ENCODE measurements around the gene CXCL17. TPM values are rescaled to one million over a fixed set of nuclear protein-coding genes. Genes with fewer than 3 reads are reported as not detected.

Gene CXCL17
- total RNA-seq, 1 experiment from 2014 or later: not detected

DNA sequence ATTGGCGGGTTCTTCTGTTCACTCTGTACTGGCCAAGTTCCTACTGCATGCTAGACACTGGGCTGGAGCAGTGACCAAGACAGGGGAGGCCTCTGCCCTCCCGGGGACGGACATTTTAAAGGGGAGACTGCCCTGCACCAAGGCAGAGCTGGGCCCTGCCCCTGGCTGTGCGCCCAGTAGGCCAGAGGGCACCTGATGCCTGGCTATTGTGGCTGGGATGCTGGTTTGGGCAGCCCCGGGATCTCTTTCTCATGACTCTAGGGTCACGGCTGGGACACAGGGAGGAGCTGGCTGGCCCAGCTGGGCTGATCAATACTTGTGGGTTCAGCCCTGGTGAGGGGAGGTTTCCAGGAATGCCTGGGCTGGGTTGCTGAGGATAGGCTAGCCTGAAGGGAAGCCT is 33.3 kb downstream of the CXCL17 start:
- Histone ChIP-seq H3K9me3 (replicated peaks) (no peaks in the 10 kb centered on the region), H3K4me1 (replicated peaks) (no peaks in the 10 kb centered on the region), H3K27me3 (replicated peaks) (no peaks in the 10 kb centered on the region), H3K4me3 (no peak overlapping the region), H3K36me3 (peaks cover 7% of the 10 kb centered on the region), H3K27ac (no peak overlapping the region)
- DNase-seq (ENCODE audit: low read depth in 1 of 2, low spot score in 2 of 2): no peak

- Histone ChIP-seq H3K4me1 (replicated peaks) (no peaks in the 10 kb centered on the region), H3K9me3 (replicated peaks) (no peaks in the 10 kb centered on the region), H3K27ac (no peak overlapping the region), H3K27me3 (replicated peaks) (no peaks in the 10 kb centered on the region), H3K36me3 (peaks cover 6% of the 10 kb centered on the region; the same call in 1 of the 2 replicates), H3K4me3 (no peak overlapping the region)
- DNase-seq (ENCODE audit: low read depth in 1 of 2, low spot score in 2 of 2): no peak
These were observed 35.0 kb downstream of the CXCL17 start for GRCh38 chr19:42407816-42408175.

- no peak overlapping the region for H3K4me3 ChIP-seq
- peaks cover 6% of the 10 kb centered on the region; the same call in 1 of the 2 replicates for H3K36me3 ChIP-seq
- no peaks in the 10 kb centered on the region for H3K9me3 ChIP-seq (replicated peaks)
- H3K27ac ChIP-seq: no peak overlapping the region
- no peaks in the 10 kb centered on the region for H3K4me1 ChIP-seq (replicated peaks)
- no peak for DNase-seq (ENCODE audit: low read depth in 1 of 2, low spot score in 2 of 2)
- H3K27me3 ChIP-seq (replicated peaks): no peaks in the 10 kb centered on the region
These were observed 35.5 kb downstream of the CXCL17 start for GRCh38 chr19:42407085-42407815.

DNA sequence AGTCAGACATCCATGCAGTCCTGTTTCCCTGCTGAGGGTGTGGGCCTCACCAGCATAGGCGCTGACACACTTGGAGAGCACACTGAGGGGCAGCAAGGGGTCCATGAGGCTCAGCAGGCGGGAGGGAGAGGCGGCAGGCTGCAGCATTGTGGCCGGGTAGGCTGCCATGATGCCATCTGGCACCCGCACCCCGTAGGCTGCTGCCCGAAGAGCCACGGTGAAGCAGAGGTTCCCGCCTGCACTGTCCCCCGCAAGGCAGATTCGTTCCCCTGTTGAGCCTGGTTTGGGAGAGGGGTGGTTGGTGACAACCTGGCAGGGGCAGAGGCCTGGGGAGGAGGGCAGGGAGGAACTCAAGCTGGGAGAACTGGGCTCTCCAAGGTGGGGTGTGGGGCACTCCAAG is 36.6 kb downstream of the CXCL17 start:
- Histone ChIP-seq H3K4me3 (no peak overlapping the region), H3K4me1 (replicated peaks) (no peaks in the 10 kb centered on the region), H3K36me3 (peaks cover 6% of the 10 kb centered on the region; the same call in 1 of the 2 replicates), H3K27me3 (replicated peaks) (no peaks in the 10 kb centered on the region), H3K9me3 (replicated peaks) (no peaks in the 10 kb centered on the region), H3K27ac (no peak overlapping the region)
- no peak for DNase-seq (ENCODE audit: low read depth in 1 of 2, low spot score in 2 of 2)

DNA sequence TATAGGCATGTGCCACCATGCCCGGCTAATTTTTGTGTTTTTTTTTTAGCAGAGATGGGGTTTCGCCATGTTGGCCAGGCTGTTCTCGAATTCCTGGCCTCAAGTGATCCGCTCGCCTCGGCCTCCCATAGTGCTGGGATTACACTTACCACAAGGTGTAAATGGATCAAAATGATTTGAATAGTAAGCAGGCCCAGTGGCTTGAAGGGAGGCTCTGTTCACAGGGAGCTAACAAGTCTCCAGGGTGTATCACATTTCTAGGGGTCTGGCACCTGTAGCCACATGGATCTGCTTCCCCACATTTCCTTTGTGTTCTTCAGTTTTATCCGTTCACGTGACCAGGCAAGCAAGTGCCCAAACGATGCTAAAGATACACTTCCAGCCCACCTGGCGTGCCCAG is 39.2 kb downstream of the CXCL17 start:
- DNase-seq (ENCODE audit: low read depth in 1 of 2, low spot score in 2 of 2): no peak
- Histone ChIP-seq H3K4me1 (replicated peaks) (no peaks in the 10 kb centered on the region), H3K4me3 (no peak overlapping the region)

DNA sequence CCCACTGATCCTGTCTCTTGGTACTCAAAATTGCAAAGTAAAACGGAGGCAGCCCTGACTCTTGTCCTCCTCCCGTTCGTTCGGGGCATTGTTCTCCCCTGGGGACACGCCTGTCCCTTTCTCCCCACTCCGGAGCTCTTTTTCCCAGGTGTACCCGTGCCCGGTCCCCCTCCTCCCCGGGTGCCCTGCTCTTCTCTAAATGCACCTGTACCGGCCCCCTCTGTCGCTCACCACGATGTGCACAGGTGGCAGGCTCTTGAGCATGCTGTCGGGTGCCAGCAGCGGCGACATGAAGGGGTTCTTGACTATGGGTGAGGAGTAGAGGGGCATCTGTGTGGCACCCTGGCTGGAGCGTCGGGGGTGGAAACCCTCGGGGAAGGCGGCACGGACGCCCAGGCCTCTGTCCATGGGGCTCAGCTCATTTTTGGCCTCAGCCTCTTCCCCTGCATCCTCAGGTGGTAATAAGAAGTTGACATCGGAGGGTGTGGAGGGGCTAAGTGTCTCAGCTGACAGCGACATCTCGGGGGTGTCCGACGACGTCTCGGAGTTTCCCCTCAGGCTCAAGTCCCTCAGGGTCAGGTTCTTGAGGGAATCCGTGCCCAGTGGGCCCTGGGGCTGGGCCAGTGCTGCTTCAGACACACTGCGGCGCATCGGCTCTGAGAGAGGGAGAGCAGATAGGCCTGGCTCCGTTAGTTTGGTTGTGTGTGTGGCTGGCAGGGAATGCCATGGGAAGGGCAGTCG is 40.2 kb downstream of the CXCL17 start:
- DNase-seq (ENCODE audit: low read depth in 1 of 2, low spot score in 2 of 2): no peak
- Histone ChIP-seq H3K9me3 (replicated peaks) (no peaks in the 10 kb centered on the region), H3K27me3 (replicated peaks) (no peaks in the 10 kb centered on the region), H3K36me3 (peaks cover 6% of the 10 kb centered on the region; the same call in 1 of the 2 replicates), H3K4me3 (no peak overlapping the region), H3K4me1 (replicated peaks) (peaks cover 5% of the 10 kb centered on the region), H3K27ac (no peak overlapping the region)

More for the DNA sequence above, 39.2 kb downstream of the CXCL17 start:
- no peaks in the 10 kb centered on the region for H3K9me3 ChIP-seq (replicated peaks)
- H3K36me3 ChIP-seq: peaks cover 6% of the 10 kb centered on the region; the same call in 1 of the 2 replicates
- H3K27me3 ChIP-seq (replicated peaks): no peaks in the 10 kb centered on the region
- no peak overlapping the region for H3K27ac ChIP-seq

- H3K9me3 ChIP-seq (replicated peaks): no peaks in the 10 kb centered on the region
- H3K27me3 ChIP-seq (replicated peaks): no peaks in the 10 kb centered on the region
- H3K4me1 ChIP-seq (replicated peaks): peaks cover 8% of the 10 kb centered on the region
- H3K27ac ChIP-seq: no peak overlapping the region
- H3K36me3 ChIP-seq: peaks cover 6% of the 10 kb centered on the region; the same call in 1 of the 2 replicates
- H3K4me3 ChIP-seq: peak overlapping the region; percentile 16; the same call in 1 of the 2 replicates
- DNase-seq (ENCODE audit: low read depth in 1 of 2, low spot score in 2 of 2): peak; percentile 67 to 79
These were observed 41.1 kb downstream of the CXCL17 start for GRCh38 chr19:42401365-42402303.

- H3K4me3 ChIP-seq: no peak overlapping the region
- no peaks in the 10 kb centered on the region for H3K27me3 ChIP-seq (replicated peaks)
- no peak overlapping the region for H3K27ac ChIP-seq
- no peak for DNase-seq (ENCODE audit: low read depth in 1 of 2, low spot score in 2 of 2)
- no peaks in the 10 kb centered on the region for H3K9me3 ChIP-seq (replicated peaks)
- H3K4me1 ChIP-seq (replicated peaks): peaks cover 16% of the 10 kb centered on the region
- H3K36me3 ChIP-seq: peaks cover 6% of the 10 kb centered on the region; the same call in 1 of the 2 replicates
These were observed 42.3 kb downstream of the CXCL17 start for GRCh38 chr19:42400404-42400803.

DNA sequence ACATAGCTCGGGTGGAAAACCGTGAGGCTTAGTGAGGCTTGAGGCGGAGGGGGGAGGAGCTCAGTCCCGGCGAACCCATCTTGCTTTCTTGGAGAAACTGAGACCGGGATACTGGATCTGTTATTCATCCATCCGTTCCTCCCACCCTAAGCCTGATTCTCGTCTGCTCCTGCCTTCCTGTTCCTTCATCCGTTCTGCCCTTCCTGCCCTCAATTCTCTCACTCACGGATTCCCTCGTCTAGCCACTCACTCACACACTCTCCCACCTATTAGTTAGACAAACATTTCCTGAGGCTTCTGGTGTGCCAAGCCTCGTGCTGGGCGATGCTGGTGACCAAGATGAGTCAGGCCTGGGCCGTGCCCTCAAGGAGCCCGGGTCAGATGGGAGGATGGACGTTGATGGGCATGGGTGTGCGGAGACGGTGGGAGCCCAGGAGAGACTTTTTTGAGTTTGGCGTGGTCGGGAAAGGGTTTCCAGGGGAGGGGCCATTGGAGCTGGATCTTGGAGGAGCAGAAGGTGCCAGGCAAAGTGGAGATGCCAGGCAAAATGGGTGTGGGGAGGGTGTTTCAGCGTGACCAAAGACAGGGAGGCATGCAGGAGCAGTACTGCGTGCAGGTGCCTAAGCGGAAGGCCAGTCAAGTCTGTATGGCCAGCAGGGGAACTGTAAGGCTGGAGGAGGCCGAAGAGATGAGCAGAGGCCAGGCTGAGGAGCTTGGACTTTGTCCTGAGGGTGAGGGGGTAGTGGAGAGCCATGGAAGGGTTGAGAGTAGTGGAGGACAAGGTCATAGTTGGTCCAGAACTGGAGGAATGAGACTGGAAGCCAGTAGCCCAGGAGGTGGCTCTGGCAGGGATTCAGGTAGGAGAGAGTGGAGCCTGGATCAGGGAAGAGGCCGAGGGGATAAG is 45.2 kb downstream of the CXCL17 start:
- peak overlapping the region; percentile 13; the same call in 1 of the 2 replicates for H3K27ac ChIP-seq
- H3K27me3 ChIP-seq (replicated peaks): no peaks in the 10 kb centered on the region
- peak overlapping the region; percentile 47 for H3K4me3 ChIP-seq
- no peak for DNase-seq (ENCODE audit: low read depth in 1 of 2, low spot score in 2 of 2)
- peaks cover 16% of the 10 kb centered on the region for H3K4me1 ChIP-seq (replicated peaks)
- H3K9me3 ChIP-seq (replicated peaks): no peaks in the 10 kb centered on the region
- no peaks in the 10 kb centered on the region for H3K36me3 ChIP-seq

- no peaks in the 10 kb centered on the region for H3K36me3 ChIP-seq
- H3K9me3 ChIP-seq (replicated peaks): no peaks in the 10 kb centered on the region
- peak overlapping the region; percentile 54 for H3K27ac ChIP-seq
- H3K4me1 ChIP-seq (replicated peaks): peaks cover 16% of the 10 kb centered on the region
- peak; percentile 97 to 99 for DNase-seq (ENCODE audit: low read depth in 1 of 2, low spot score in 2 of 2)
- H3K27me3 ChIP-seq (replicated peaks): peaks cover 3% of the 10 kb centered on the region; the same call in 1 of the 2 replicates
- peak overlapping the region; percentile 47 for H3K4me3 ChIP-seq
These were observed 46.1 kb downstream of the CXCL17 start for GRCh38 chr19:42396381-42397262.

DNA sequence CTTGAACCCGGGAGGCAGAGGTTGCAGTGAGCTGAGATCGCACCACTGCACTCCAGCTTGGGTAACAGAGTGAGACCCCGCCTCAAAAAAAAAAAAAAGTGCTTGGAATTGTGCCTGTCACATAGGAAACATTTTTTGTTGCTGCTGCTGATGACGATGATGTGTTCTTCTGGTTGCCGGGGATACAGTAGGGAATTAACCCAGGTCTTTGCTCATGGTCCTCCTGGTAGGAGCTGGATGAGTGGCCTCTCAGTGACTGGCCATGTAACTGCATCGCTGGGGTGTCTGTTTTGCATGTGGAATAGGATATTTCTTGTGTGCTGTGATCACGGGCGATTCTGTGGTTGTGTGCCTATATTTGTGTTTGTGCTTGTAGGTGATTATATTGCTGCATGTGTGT is 48.0 kb downstream of the CXCL17 start:
- Histone ChIP-seq H3K36me3 (no peaks in the 10 kb centered on the region), H3K27me3 (replicated peaks) (peaks cover 18% of the 10 kb centered on the region), H3K9me3 (replicated peaks) (no peaks in the 10 kb centered on the region), H3K27ac (no peak overlapping the region), H3K4me1 (replicated peaks) (peaks cover 16% of the 10 kb centered on the region), H3K4me3 (no peak overlapping the region)
- no peak for DNase-seq (ENCODE audit: low read depth in 1 of 2, low spot score in 2 of 2)

GRCh38 chr19:42392165-42392564 is 50.6 kb downstream of the CXCL17 start:
- peaks cover 22% of the 10 kb centered on the region for H3K27me3 ChIP-seq (replicated peaks)
- no peak overlapping the region for H3K27ac ChIP-seq
- no peaks in the 10 kb centered on the region for H3K9me3 ChIP-seq (replicated peaks)
- peaks cover 10% of the 10 kb centered on the region for H3K4me1 ChIP-seq (replicated peaks)
- H3K4me3 ChIP-seq: no peak overlapping the region
- no peaks in the 10 kb centered on the region for H3K36me3 ChIP-seq
- DNase-seq (ENCODE audit: low read depth in 1 of 2, low spot score in 2 of 2): no peak
